ENCODE results near the gene MRAP2.
"Not testable (repeated sequence)": the region's sequence is repeated elsewhere in the genome, so short reads cannot be mapped to it uniquely, and the experiment has no call there.

MRAP2 gene

GRCh38 chr6:84033523-84034451, at the start of gene MRAP2:
Gene MRAP2, plus strand, starts transcription at chr6:84033772. Its CDS starts 21,547 bp downstream, at chr6:84055319.
- no peak for DNase-seq

- no peak for DNase-seq
Observed at GRCh38 chr6:83984411-83984810, 49.2 kb upstream of the MRAP2 start.

- DNase-seq = no peak
Observed at GRCh38 chr6:83985308-83985713, 48.3 kb upstream of the MRAP2 start.

DNA sequence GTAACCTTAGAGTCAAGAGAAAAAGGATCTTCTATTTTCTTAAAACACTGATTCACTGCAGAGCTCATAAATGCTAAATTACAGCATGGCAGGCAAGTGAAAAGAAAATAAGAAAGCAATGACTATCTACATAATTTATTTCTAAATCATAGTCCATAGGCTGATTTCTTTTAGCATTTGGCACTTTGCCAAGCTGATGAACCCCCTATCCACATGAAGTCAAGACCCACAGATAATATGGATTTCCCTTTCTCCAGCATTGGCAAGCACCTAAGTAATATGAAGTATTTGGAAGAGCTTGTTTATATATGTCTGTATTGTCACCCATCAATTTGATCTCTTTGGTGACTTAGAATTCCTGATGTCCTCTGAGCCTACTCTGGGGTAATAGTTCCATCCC, 47.9 kb upstream of the MRAP2 start:
- DNase-seq = no peak

DNA sequence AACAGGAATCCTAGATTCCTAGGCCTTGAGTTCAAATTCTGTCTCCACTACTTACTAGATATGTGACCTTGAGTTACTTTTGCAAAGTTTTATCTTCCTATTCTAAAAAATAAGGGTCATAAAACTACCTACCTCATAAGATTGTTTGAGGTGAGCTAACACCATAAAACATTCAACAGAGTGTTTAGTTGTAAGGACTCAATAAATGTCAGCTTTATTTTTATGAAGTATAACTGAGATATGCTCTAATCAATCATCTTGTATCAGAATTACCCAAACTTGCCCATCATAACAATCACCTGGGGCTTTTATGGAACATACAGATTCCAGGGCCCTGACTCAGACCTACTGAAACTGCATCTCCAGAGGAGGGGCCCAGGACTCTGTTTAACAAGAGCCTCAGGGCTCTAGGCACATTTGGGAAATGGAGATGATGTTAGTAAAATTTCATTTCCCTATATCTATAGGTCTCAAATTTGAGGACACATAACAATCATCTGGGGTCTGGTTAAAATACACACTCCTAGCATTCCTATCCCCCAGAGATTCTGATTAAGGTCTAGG, 35.5 kb upstream of the MRAP2 start:
- no peak for DNase-seq

DNA sequence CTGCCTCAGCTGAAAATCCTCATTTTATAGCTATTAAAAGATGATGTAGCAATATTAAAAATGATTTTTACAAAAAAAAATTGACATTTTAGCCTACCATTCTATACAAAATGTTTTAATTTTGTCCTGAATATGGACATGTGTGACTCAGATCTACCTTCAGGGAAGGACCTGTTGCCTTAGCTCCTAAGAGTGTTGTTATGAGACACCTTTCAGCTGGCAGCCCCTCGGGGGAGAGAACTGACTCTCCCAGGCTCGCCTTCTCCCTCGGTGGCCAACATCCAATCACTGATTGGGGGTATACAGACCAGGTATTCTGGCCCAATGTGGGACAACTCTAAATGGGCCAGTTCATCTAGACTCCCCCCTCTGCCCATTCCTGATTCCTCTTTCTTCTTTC, 32.5 kb upstream of the MRAP2 start:
- DNase-seq = no peak

GRCh38 chr6:84002226-84002625, 31.3 kb upstream of the MRAP2 start:
- no peak for DNase-seq

GRCh38 chr6:84003131-84003530, 30.4 kb upstream of the MRAP2 start:
- DNase-seq = no peak

- DNase-seq = no peak
Observed at GRCh38 chr6:84003654-84004053, 29.9 kb upstream of the MRAP2 start.

DNA sequence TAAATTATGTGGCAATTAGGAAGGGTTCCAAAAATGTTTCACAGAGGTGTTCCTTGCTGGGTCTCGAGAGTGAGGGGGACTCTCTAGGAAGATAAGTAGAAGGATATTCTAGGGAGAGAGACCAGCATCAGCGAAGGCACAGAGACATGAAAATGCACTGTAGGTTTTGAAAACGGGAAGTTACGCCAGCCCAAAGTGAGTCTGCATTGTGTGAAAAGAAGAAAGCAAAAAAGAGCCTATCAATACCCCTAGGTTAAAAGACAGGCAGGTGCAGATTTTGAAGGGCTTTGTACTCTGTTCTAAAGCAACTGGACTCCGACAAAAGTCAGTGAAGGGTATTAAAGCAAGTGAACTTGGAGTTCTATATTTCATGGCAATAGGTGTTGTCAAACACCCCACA, 25.7 kb upstream of the MRAP2 start:
- no peak for DNase-seq

DNA sequence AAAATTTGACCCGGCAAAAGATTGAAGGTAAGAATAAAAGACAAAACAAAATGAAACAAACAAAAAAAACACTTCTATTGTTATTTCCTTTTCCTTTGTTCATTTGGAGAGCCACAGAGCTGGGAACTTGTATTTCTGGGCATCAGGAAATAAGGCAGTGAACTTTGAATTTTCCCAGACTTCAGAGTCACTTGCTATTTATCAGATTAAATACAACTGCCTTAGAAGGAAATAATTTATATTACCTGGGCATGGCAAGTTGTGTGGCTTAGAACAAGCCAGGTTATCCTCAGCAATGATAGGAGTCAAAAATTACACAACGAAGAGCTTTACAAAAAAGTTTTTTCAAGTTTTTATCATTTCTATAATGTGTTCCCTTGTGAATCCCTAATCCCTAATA, 20.2 kb upstream of the MRAP2 start:
- no peak for DNase-seq

DNA sequence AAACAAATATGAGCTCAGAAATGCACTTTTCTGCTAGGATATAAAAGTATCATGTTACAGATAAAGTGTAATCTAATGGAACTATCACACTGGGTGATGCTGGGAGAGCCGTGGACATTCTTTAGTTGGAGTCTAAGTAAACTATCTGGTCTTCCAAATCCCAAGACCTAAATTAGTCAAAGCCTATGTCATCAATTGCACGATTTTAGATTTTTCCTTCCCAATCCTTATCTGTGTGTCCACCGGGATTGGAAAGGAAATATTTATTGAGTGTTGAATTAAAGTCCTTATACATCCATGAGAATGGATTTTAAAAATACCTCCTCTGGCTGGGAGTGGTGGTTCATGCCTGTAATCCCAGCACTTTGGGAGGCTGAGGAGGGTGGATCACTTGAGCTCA, 19.6 kb upstream of the MRAP2 start:
- DNase-seq = no peak

- no peak for DNase-seq
Observed at GRCh38 chr6:84016029-84016428, 17.5 kb upstream of the MRAP2 start.

DNA sequence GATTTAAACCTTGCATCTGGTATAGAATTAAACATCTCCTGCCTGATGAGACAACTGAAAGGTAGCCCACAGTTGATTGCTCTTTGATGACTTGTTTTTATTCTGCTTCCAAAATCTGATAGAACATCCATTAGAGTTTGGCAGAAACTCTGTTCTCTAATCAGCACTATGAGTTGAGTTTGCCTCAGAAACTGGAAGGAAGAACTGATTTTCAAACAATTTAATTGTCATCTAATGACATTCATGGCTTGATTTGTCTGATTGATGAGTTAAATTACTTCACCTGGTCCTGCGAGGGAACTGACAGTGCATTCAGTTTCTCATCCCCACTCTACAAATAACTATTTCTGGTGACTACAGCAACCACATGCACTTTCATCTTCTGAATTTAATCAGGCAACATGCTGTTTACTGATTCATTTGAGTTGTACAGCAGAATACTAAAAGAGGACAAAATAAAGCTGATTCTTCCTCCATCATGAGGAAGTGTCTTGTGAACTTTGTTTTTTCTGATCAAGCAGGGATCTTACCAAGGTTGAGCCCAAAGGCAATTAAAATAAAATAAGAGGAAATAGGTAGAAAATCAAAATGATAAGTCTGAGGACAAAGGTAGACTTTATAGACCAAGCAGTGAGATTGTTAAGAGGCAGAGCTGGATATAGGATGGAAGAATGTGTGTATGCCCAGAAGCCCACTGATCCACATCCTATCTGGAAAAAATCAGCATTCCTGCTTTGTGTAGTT, 15.7 kb upstream of the MRAP2 start:
- DNase-seq = no peak

GRCh38 chr6:84018453-84019061, 15.0 kb upstream of the MRAP2 start:
- DNase-seq = no peak

DNA sequence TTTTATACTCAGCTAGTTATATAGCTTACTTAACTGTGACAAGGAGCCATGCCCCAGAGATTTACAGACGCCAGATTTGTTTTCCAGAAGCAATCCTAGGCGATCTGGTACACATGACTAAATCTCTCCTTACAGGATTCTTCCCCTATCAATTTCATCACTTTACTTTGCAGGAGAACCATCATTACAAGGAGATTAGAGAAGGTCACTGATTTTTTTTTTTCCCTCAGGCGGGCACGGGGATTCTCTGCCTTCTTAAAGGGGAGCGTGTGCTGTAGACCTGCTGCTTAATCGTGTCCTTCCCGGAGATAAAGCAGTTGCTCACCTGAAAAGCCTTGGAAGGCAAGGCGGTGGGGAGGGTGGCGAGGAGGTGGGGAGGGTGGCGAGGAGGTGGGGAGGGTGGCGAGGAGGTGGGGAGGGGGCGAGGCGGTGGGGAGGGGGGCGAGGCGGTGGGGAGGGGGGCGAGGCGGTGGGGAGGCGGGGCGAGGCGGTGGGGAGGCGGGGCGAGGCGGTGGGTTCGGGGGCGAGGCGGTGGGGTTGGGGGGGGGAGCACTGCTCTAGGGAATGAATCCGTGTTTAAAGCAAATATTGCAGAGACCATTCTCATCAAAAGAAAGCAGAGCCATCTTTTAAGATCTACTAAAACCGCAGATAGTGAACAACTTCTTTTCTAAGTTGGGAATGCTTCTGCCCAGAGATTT, 14.3 kb upstream of the MRAP2 start:
- DNase-seq = no peak

GRCh38 chr6:84019842-84020211, 13.7 kb upstream of the MRAP2 start:
- no peak for DNase-seq

GRCh38 chr6:84021625-84022024, 11.9 kb upstream of the MRAP2 start:
- DNase-seq = no peak

GRCh38 chr6:84026721-84027164, 6.8 kb upstream of the MRAP2 start:
- no peak for DNase-seq

GRCh38 chr6:84027340-84028181, 6.0 kb upstream of the MRAP2 start:
- DNase-seq = no peak

DNA sequence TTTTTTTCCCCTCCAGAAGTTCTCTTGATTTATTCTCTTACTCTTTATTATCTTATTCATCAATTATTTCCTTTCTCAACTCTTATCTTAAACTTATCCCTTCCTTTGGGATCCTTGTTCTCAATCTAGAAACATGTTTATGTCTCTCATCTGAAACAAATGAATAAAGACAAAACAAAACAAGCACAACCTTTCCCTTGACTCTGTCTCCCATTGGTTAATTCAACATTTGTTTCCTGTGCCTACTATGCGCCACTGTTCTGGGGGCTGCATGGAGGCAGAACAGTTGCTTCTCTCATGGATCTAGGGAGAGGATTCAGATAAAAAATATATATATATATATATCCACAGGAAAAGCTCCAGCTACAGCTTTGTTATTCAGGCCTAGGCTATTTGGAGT, 5.2 kb upstream of the MRAP2 start:
- no peak for DNase-seq

DNA sequence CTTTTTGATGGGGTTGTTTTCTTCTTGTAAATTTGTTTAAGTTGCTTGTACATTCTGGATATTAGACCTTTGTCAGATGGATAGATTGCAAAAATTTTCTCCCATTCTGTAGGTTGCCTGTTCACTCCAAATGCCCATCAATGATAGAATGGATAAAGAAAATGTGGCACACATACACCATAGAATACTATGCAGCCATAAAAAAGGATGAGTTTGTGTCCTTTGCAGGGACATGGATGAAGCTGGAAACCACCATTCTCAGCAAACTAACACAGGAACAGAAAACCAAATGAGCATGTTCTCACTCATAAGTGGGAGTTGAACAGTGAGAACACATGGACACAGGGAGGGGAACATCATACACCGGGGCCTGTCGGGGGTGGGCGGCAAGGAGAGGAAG, 1.6 kb upstream of the MRAP2 start:
- DNase-seq = not testable (repeated sequence)

All from GOT3 (cell line).